Measurements from ENCODE around the gene OLFM4.
"Not testable (repeated sequence)": the region's sequence is repeated elsewhere in the genome, so short reads cannot be mapped to it uniquely, and the experiment has no call there.

OLFM4 gene

DNA sequence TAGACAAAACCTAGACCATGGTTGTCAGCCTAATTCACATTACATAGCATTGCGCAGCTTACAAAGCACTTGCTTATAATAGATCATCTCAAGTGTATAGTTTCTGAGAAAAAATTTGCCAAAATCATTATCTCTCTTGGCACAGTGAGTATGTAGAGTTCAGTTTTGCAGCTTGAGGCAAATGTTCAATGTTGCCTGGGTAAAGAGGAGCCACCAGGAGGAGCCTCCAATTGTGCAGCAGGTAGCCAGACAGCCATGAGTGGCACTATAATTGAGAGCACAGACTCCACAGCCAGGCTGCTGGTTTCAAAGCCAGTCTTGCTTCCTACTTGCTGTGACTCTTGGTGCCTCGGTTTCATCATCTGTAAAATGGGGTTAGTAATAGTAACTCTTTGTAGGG is 24.0 kb upstream of the OLFM4 start:
- H3K4me1 Mint-ChIP-seq = peaks cover under 1% of the 10 kb centered on the region
- ATAC-seq (ENCODE audit: low read depth) (no peak), DNase-seq (ENCODE audit: low spot score in 2 of 2) (no peak)
- H3K4me3 Mint-ChIP-seq = no peak overlapping the region
- peaks cover 4% of the 10 kb centered on the region for H3K27me3 Mint-ChIP-seq
- H3K9me3 Mint-ChIP-seq = no peaks in the 10 kb centered on the region
- H3K27ac Mint-ChIP-seq = no peak overlapping the region
- H3K36me3 Mint-ChIP-seq = no peaks in the 10 kb centered on the region

DNA sequence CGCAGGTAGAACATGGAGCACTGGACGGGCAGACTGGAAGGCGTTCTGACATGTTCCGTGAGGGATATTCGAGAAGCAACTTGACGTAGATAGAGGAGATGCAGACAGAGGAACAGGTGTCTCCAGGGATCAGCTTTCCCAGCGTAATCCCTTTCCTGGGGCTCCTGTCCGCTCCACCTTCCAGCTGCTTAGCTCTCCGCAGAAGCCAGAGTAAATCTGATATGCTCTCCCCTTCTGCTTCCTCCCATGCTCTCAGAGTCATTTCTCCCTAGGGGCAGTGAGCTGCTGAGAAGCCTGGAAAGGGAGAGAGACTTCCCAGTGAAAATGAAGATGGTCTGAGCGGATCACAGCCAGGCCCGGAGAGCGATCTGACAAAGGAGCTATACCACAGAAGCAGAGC is 23.0 kb upstream of the OLFM4 start:
- no peak overlapping the region for H3K27ac Mint-ChIP-seq
- H3K4me3 Mint-ChIP-seq = no peak overlapping the region
- no peaks in the 10 kb centered on the region for H3K36me3 Mint-ChIP-seq
- no peaks in the 10 kb centered on the region for H3K9me3 Mint-ChIP-seq
- no peaks in the 10 kb centered on the region for H3K4me1 Mint-ChIP-seq
- no peak for ATAC-seq (ENCODE audit: low read depth)
- no peak for DNase-seq (ENCODE audit: low spot score in 2 of 2)
- H3K27me3 Mint-ChIP-seq = peaks cover 4% of the 10 kb centered on the region

DNA sequence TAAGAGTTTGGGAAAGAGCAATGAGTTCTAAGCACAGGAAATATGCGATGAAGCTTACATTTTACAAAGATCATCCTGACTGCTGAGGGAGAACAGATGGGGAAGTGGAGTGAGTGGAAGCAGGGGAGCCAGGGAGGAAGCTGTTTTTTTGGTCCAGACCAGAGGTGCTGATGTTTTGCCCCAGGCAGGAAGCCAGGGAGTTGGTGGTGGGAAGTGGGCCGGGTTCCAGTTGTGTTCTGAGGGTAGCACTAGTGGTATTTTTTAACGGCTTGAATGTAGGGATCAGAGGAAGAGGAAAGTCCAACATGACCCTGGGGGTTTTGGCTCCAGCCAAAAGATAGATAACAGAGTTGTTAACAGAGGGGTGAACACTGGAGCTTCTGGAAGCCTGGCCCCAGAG is 20.7 kb upstream of the OLFM4 start:
- Mint-ChIP-seq H3K27me3 (peaks cover 9% of the 10 kb centered on the region), H3K4me3 (no peak overlapping the region), H3K4me1 (peaks cover 3% of the 10 kb centered on the region), H3K9me3 (no peaks in the 10 kb centered on the region), H3K27ac (no peak overlapping the region), H3K36me3 (no peaks in the 10 kb centered on the region)
- ATAC-seq (ENCODE audit: low read depth) (no peak), DNase-seq (ENCODE audit: low spot score in 2 of 2) (no peak)

DNA sequence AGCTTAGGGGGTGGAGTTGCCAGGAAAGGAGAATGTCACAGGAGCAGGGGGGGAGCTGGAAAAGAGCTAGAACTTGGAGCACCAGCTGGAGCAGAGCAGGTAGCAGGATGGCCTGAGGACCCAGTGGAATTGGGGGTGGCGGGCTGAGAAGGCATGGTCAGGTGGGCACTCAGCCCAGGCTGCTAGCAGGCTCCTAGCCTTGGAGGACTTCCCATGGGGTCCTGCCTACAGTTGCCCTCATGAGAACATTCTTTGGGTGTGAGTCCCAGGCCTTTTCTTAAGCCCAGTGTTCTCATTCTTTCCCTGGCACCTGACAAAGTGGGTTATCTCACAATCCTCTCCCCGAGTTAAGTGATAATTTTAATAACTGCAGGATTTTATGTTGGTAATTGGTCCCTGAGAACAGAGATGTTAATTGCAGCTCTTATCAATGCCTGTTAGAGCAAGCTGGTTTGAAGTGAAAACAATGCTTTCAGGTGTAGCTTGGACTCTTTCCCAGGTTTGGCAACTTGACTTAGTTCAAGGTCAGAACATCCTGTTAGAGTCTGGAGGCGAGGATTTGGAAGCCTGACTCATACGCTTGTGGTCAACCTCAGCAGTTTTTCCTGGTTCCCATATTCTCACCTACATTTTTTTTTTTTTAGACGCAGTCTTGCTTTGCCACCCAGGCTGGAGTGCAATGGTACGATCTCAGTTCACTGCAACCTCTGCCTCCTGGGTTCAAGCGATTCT is 18.1 kb upstream of the OLFM4 start:
- no peak for DNase-seq (ENCODE audit: low spot score in 2 of 2)
- Mint-ChIP-seq H3K4me3 (no peak overlapping the region), H3K27me3 (peaks cover 8% of the 10 kb centered on the region), H3K9me3 (no peaks in the 10 kb centered on the region), H3K36me3 (no peaks in the 10 kb centered on the region), H3K4me1 (peaks cover 3% of the 10 kb centered on the region), H3K27ac (no peak overlapping the region)
- ATAC-seq (ENCODE audit: low read depth) = no peak

DNA sequence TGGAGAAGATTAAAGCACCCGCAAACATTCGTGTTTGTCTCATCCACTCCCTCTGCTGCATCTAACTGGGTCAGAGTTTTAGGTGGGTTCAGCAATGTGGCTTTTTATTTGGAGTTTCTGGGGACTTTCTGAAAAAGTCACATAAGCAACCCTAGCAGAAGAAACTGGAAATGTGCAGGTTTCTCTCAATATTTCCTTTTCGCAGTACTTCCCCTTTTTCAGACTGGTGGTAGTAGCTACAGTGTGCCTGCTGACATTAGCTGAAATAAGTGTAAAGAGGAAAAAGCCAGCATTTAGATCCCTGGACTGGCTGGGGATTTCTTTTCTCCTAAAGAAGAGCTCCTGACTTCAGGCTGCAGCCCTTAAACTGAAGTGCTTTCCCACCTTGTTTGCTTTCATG is 15.9 kb upstream of the OLFM4 start:
- Mint-ChIP-seq H3K27me3 (peaks cover 12% of the 10 kb centered on the region), H3K27ac (no peak overlapping the region), H3K4me3 (no peak overlapping the region), H3K4me1 (peaks cover 3% of the 10 kb centered on the region), H3K36me3 (peaks cover 2% of the 10 kb centered on the region), H3K9me3 (peaks cover 4% of the 10 kb centered on the region)
- no peak for DNase-seq (ENCODE audit: low spot score in 2 of 2)
- ATAC-seq (ENCODE audit: low read depth) = peak; percentile 53

DNA sequence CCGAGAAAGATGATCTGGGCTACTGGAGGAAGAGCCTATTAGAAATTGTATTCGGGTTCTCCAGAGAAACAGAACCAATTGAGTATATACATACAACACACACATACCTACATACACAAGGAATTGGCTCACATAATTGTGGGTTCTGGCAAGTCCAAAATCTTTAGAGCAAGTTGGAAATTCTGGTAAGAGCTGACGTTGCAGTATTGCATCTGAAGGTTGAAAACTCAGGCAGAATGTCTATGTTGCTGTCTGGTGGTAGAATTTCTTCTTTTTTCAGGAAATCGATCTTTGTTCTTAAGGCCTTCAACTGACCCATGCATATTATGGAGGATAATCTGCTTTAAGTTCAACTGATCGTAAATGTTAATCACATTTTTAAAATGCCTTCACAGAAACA is 15.5 kb upstream of the OLFM4 start:
- Mint-ChIP-seq H3K27me3 (peaks cover 12% of the 10 kb centered on the region), H3K36me3 (peaks cover 2% of the 10 kb centered on the region)

DNA sequence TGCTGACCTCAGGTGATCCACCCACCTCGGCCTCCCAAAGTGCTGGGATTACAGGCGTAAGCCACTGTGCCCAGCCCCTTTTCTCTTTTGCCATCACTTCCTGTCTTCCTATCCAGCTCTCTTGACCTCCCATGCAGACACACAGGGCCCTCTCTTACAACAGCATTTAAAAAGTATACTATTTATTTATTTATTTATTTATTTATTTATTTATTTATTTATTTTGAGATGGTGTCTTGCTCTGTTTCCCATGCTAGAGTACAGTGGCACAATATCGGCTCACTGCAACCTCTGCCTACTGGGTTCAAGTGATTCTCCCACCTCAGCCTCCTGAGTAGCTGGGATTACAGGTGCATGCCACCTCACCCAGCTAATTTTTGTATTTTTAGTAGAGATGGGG is 14.6 kb upstream of the OLFM4 start:
- not testable (repeated sequence) for H3K36me3 Mint-ChIP-seq; ATAC-seq (ENCODE audit: low read depth); DNase-seq (ENCODE audit: low spot score in 2 of 2); H3K4me1 Mint-ChIP-seq; H3K27ac Mint-ChIP-seq; H3K9me3 Mint-ChIP-seq; H3K4me3 Mint-ChIP-seq
- peaks cover 12% of the 10 kb centered on the region for H3K27me3 Mint-ChIP-seq

More for the DNA sequence above, 15.5 kb upstream of the OLFM4 start:
- DNase-seq (ENCODE audit: low spot score in 2 of 2) = no peak
- Mint-ChIP-seq H3K4me1 (peaks cover 3% of the 10 kb centered on the region), H3K9me3 (peaks cover 4% of the 10 kb centered on the region), H3K27ac (no peak overlapping the region), H3K4me3 (no peak overlapping the region)
- no peak for ATAC-seq (ENCODE audit: low read depth)

DNA sequence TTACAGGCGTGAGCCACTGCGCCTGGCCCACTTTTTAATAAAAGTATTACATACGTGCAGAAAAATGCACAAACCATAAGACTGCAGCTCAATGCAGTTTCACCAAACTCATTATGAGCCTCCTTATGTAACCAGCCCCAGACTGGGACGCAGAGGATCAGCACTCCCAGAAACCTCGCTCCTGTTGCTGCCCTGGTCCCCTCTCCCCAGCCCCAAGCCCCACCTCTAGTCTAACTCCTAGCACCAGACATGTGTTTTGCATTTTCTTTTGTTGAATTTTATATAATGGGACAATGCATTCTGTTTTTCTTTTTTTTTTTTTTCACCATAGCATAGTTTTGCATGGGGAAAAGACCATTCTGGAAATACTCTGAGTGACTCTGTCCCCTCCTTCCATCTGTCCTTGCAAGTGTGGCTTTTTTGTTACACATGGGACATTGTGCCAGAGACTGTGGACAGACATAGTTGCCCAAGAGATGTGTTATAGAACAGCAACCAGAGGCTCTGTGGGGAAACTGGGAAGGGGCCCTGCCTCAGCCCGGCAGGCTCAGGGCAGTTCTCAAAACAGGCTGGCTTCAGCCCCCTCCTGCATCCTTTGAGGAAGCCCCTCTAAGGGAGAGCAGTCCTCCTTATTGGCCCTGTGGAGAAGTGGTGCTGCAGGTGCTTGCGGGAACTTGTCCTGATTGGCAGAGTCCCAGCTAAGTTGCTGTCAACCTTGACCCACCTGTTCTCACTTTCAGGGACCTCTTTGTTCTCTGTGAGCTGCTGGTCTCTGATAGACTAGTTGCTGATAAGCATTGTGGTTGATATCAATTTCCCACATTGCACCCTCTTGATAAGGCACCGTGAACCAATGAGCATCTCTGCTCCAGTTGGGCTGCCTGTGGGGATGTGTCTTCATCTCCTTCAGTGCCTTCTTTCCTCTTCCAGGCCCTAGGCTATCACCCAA is 13.8 kb upstream of the OLFM4 start:
- peaks cover 2% of the 10 kb centered on the region for H3K36me3 Mint-ChIP-seq
- peaks cover 12% of the 10 kb centered on the region for H3K27me3 Mint-ChIP-seq
- H3K27ac Mint-ChIP-seq = no peak overlapping the region

DNA sequence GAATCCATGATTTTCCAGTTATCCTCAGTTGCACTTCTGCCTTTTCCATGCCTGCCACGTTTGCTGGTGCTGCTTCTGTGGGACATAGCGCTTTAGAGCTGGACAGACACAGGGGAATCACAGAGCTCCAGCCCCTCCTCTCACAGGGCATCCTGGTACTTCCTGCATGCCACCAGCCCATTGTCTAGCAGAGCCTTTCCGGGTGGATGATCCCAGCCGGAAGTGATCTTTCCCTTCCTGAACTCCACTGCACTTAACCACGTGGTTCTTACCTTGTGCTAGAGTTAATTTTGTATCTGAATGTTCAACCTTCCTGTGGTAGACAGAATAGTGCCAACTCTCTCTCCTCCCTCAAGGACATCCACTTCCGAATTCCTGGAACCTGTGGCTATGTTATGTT is 12.6 kb upstream of the OLFM4 start:
- H3K4me3 Mint-ChIP-seq = no peak overlapping the region
- H3K27ac Mint-ChIP-seq = no peak overlapping the region
- peaks cover 12% of the 10 kb centered on the region for H3K27me3 Mint-ChIP-seq
- H3K9me3 Mint-ChIP-seq = peaks cover 4% of the 10 kb centered on the region
- ATAC-seq (ENCODE audit: low read depth) = no peak
- no peak for DNase-seq (ENCODE audit: low spot score in 2 of 2)
- H3K4me1 Mint-ChIP-seq = peaks cover 3% of the 10 kb centered on the region
- H3K36me3 Mint-ChIP-seq = peaks cover 2% of the 10 kb centered on the region

More for the DNA sequence above, 13.8 kb upstream of the OLFM4 start:
- no peak overlapping the region for H3K4me3 Mint-ChIP-seq
- DNase-seq (ENCODE audit: low spot score in 2 of 2) (no peak), ATAC-seq (ENCODE audit: low read depth) (no peak)
- peaks cover 4% of the 10 kb centered on the region for H3K9me3 Mint-ChIP-seq
- peaks cover 3% of the 10 kb centered on the region for H3K4me1 Mint-ChIP-seq

DNA sequence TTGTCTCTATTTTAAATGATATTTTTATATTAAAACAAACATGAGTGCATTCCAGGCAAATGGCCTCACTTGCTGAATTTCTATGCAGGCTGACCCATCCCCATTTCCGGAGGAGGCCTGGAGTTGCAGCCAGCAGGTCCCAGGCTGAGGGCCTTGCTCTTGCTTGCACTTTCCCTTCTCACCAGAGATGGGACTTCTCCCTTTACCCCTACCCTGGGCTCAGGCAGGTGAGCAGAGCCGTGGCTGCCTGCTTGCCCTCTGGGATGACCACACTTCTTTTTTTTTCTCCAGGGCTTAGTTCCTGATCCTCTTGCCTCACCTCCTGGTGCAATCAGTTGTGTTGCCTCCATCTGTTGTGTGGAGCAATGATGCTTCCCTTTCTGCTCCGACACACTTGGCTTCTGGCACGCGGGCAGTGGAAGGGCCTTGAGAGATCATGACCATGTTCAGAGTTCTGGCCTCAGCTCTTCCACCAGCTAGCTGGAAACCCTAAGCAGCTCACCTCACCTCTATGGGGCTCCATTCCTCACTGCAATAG is 11.1 kb upstream of the OLFM4 start:
- Mint-ChIP-seq H3K4me1 (peaks cover 2% of the 10 kb centered on the region), H3K4me3 (no peak overlapping the region), H3K27ac (no peak overlapping the region), H3K9me3 (peaks cover 4% of the 10 kb centered on the region), H3K27me3 (peaks cover 7% of the 10 kb centered on the region), H3K36me3 (peaks cover 2% of the 10 kb centered on the region)
- no peak for DNase-seq (ENCODE audit: low spot score in 2 of 2)
- no peak for ATAC-seq (ENCODE audit: low read depth)

DNA sequence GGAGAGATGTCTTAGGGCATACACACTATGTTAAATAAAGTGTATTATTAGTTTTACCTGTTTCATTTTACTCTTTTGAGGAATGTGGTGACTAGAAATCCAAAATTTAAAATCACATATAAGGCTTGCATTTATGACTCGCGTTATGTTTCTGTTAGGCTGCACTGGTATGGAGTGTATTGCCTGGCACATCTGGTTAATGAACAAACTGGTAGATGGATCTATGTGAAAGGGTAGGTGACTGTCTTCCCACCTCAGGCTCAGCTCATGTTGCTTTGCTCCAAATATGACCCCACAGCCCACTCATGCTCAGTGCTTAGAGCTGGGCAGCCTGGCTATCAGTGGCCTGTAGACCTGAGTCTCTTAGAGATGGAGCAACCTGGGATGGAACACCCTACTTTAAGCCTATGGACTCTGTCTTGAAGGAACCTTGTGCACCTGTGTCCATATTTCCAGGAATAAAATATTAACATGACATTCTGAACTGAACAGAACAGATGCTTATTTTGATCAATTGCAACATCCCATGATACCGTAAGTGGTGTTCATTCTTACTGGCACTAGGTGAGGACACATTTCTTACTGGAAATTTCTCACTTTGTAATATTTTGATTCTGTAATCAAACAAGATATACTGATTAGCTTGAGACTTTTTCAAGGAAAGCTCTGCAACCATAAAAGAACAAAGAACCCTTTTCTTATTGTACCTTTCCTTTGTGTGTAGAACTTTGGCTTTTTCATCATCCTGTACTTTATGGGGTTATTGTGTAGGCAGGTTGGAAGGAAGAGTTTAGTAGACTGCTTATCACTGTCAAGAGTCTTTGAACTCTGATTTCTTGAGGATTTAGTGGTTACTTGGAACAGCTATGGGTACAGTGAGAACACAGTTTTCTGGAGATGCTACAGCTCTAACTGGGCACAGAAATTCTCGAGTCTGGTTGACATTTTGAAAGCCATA is 9.6 kb upstream of the OLFM4 start:
- Mint-ChIP-seq H3K27me3 (peaks cover 7% of the 10 kb centered on the region), H3K9me3 (peaks cover 4% of the 10 kb centered on the region), H3K36me3 (peaks cover 2% of the 10 kb centered on the region), H3K4me1 (no peaks in the 10 kb centered on the region), H3K27ac (no peak overlapping the region), H3K4me3 (no peak overlapping the region)
- no peak for DNase-seq (ENCODE audit: low spot score in 2 of 2)
- no peak for ATAC-seq (ENCODE audit: low read depth)

DNA sequence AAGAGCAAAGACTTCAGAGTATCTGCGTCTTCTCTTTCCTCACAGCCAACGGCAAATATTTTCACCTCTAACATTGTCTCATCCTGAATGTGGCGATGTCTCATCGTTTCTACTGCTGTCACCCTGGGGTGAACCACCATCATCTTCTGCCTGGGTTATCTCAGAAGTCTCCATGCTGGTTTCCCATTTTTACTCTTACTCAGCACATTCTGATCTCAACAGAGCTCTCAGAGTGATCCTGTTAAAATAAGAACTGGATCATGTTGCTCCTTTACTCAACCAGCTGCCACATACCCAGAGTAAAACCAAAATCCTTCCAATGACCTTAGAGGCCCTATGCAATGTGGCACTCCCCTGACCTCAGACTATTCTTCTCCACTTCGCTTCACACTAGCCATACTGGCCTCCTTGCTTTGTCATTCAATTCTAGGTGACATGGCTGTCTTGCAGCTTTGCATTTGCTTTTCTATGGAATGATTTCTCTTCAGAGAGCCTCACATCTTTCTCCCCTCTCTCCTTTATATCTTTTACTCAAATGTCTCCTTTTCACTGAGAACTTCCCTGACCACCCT is 7.8 kb upstream of the OLFM4 start:
- Mint-ChIP-seq H3K4me3 (no peak overlapping the region), H3K9me3 (peaks cover 4% of the 10 kb centered on the region), H3K27me3 (peaks cover 13% of the 10 kb centered on the region), H3K4me1 (no peaks in the 10 kb centered on the region), H3K36me3 (peaks cover 2% of the 10 kb centered on the region), H3K27ac (no peak overlapping the region)
- DNase-seq (ENCODE audit: low spot score in 2 of 2) (no peak), ATAC-seq (ENCODE audit: low read depth) (no peak)

DNA sequence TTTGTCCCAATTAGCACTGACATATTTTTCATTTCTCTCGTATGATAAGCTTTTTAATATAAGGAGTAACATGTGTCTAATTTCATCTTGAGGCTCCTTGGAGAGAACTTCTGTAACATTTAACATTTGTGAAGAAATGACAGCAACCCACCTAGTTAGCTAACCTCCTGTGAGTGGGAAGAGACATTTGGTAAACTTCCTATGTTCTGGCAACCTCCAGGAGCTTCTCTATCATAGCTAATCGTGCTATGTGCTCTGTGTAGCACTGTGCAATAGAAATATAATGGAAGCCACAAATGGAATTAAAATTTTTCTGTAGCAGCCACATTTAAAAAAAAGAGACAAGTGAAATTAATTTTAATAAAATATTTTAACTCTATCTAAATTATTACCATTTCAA is 5.4 kb upstream of the OLFM4 start:
- Mint-ChIP-seq H3K36me3 (no peaks in the 10 kb centered on the region), H3K9me3 (no peaks in the 10 kb centered on the region), H3K27ac (no peak overlapping the region), H3K4me3 (no peak overlapping the region), H3K4me1 (no peaks in the 10 kb centered on the region), H3K27me3 (peaks cover 6% of the 10 kb centered on the region)
- DNase-seq (ENCODE audit: low spot score in 2 of 2) (no peak), ATAC-seq (ENCODE audit: low read depth) (no peak)
